Measurements from ENCODE around the gene SPATA7. TPM values are rescaled to one million over a fixed set of nuclear protein-coding genes. Genes with fewer than 3 reads are reported as not detected.

Gene SPATA7
- total and polyA plus RNA-seq, 9 donors, result 14.3 to 56.0 (median 28.7) TPM

DNA sequence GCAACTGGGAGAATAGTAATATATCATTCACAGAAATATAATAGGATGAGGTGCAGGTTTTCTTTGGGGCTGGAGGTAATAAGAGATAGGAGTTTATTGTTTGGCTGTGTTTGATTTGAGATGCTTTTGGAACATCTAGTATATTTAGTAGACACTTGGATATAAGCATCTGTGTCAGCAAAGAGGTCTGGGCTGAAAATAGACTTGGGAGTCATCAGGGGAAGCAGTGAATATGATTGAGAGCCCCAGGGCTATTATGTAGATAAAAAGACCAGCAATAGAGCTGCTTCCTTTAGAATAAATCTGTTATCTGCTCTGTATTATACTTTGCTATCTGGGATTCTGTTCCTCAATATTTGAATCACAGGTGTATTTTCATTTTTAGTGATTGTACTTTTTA is 36.6 kb downstream of the SPATA7 start:
- DNase-seq, result no peak
- no peak overlapping the region for H3K4me3 ChIP-seq
- TF ChIP-seq, protein P1, sequence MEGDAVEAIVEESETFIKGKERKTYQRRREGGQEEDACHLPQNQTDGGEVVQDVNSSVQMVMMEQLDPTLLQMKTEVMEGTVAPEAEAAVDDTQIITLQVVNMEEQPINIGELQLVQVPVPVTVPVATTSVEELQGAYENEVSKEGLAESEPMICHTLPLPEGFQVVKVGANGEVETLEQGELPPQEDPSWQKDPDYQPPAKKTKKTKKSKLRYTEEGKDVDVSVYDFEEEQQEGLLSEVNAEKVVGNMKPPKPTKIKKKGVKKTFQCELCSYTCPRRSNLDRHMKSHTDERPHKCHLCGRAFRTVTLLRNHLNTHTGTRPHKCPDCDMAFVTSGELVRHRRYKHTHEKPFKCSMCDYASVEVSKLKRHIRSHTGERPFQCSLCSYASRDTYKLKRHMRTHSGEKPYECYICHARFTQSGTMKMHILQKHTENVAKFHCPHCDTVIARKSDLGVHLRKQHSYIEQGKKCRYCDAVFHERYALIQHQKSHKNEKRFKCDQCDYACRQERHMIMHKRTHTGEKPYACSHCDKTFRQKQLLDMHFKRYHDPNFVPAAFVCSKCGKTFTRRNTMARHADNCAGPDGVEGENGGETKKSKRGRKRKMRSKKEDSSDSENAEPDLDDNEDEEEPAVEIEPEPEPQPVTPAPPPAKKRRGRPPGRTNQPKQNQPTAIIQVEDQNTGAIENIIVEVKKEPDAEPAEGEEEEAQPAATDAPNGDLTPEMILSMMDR (IDR thresholded peaks at IDR 0.05), result no peak
- TF ChIP-seq POLR2A (IDR thresholded peaks at IDR 0.05), result no peak
- no peak for TF ChIP-seq EP300 (IDR thresholded peaks at IDR 0.05)
- no peaks in the 10 kb centered on the region for H3K27me3 ChIP-seq
- intact Hi-C loops (cut with DNase I), result no loop called here
- no peak overlapping the region for H3K27ac ChIP-seq
- peaks cover 0 to 3% of the 10 kb centered on the region in 2 donors for H3K9me3 ChIP-seq
- H3K4me1 ChIP-seq (ENCODE audit: insufficient read depth), result no peaks in the 10 kb centered on the region
- H3K36me3 ChIP-seq, result no peaks in the 10 kb centered on the region

DNA sequence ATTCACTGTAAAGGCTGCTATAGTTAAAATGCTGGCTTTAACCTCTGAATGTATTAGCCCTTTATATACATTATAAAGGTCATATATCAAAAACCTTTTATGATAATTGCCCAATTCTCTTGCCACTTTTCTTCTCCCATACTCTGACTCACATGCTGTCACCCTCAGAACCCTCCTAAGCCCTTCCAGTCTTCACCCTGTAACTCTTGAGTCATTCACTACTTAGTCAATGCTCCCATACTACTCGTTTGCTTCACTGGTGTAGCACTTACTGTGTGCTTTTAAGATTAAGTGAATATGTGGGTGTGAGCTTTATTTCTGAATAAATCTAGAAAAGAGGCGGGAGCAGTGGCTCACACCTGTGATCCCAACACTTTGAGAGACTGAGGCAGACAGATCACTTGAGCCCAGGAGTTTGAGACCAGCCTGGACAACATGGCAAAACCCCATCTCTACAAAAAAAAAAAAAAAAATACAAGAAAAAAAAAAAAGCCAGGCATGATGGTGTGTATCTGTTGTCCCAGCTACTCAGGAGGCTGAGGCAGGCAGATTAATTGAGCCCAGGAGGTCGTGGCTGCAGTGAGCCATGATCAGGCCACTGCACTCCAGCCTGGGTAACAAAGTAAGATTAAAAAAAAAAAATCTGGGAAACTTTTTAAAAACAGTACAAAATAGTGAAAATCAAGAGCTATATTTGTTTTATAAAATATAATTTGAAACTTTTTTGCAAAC is 37.6 kb downstream of the SPATA7 start:
- WGBS, 3 donors, result 81 to 88% (median 82%) methylated on average over 3 of the region's 3 CpGs
- no peak for DNase-seq
- no peak overlapping the region for H3K27ac ChIP-seq
- no peaks in the 10 kb centered on the region for H3K36me3 ChIP-seq
- H3K4me1 ChIP-seq (ENCODE audit: insufficient read depth), result no peaks in the 10 kb centered on the region
- peaks cover 0 to 3% of the 10 kb centered on the region in 2 donors for H3K9me3 ChIP-seq
- TF ChIP-seq EP300 (IDR thresholded peaks at IDR 0.05) (no peak), POLR2A (IDR thresholded peaks at IDR 0.05) (no peak)
- TF ChIP-seq, protein P1 (IDR thresholded peaks at IDR 0.05), result no peak
- H3K27me3 ChIP-seq, result no peaks in the 10 kb centered on the region
- intact Hi-C loops (cut with DNase I), result no loop called here
- H3K4me3 ChIP-seq, result no peak overlapping the region

DNA sequence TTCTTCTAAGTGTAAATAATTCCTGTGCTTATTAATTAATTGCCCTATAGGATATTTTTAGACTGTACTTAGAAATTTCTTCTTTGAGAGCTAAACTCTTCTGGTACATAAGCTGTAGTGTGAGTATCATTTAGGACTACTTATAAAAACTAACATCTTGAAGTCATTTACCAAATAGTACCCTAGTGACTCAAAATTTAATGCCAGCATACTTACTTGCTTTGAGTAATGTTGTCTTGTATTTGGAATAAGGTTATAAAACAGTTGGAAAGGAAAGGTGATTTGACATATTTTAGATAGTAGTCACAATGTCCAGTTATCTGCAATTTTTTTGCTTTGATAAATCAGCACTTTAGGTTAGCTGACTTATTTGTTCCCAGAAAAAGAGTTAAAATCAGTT is 39.1 kb downstream of the SPATA7 start:
- intact Hi-C loops (cut with DNase I), result no loop called here
- Histone ChIP-seq H3K4me3 (no peak overlapping the region), H3K9me3 (no peaks in the 10 kb centered on the region), H3K4me1 (ENCODE audit: insufficient read depth) (no peaks in the 10 kb centered on the region), H3K27me3 (no peaks in the 10 kb centered on the region), H3K36me3 (no peaks in the 10 kb centered on the region), H3K27ac (no peak overlapping the region)
- TF ChIP-seq POLR2A (IDR thresholded peaks at IDR 0.05) (no peak), EP300 (IDR thresholded peaks at IDR 0.05) (no peak)
- TF ChIP-seq, protein P1 (IDR thresholded peaks at IDR 0.05), result no peak
- DNase-seq, result no peak

DNA sequence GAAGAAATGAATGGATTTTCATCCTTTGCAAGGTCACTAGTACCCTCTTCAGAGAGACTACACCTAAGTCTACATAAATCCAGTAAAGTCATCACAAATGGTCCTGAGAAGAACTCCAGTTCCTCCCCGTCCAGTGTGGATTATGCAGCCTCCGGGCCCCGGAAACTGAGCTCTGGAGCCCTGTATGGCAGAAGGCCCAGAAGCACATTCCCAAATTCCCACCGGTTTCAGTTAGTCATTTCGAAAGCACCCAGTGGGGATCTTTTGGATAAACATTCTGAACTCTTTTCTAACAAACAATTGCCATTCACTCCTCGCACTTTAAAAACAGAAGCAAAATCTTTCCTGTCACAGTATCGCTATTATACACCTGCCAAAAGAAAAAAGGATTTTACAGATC is 40.8 kb downstream of the SPATA7 start:
- H3K27ac ChIP-seq, result no peak overlapping the region
- no peak for DNase-seq

More for the DNA sequence above, 40.8 kb downstream of the SPATA7 start:
- WGBS, 3 donors, result 79 to 86% (median 86%) methylated on average over 7 of the region's 7 CpGs
- Histone ChIP-seq H3K9me3 (no peaks in the 10 kb centered on the region), H3K4me1 (ENCODE audit: insufficient read depth) (no peaks in the 10 kb centered on the region), H3K4me3 (no peak overlapping the region), H3K27me3 (no peaks in the 10 kb centered on the region), H3K36me3 (no peaks in the 10 kb centered on the region)
- no peak for TF ChIP-seq EP300 (IDR thresholded peaks at IDR 0.05)
- TF ChIP-seq, protein P1 (IDR thresholded peaks at IDR 0.05), result no peak
- TF ChIP-seq POLR2A (IDR thresholded peaks at IDR 0.05), result no peak
- intact Hi-C loops (cut with DNase I), result no loop called here
